Endothelial cell of umbilical vein (primary cell): ENCODE data around the gene ACAD9.

Source experiments
- EZH2 ChIP-seq: IDR thresholded peaks from 2 replicates; pipeline ENCODE4 v1.6.1; 2012; ENCODE audit warnings: borderline replicate concordance, low read depth, mild to moderate bottlenecking, moderate library complexity, low read length, inconsistent platforms; ENCODE audit not compliant: severe bottlenecking
- FOS ChIP-seq: IDR thresholded peaks from 2 replicates; pipeline ENCODE4 v1.6.1; 2011; ENCODE audit warnings: mild to moderate bottlenecking, low read length, moderate library complexity, borderline replicate concordance; ENCODE audit not compliant: insufficient read depth
- GATA2 ChIP-seq: IDR thresholded peaks from 2 replicates; pipeline ENCODE4 v1.7.0; 2011; ENCODE audit warnings: low read depth, mild to moderate bottlenecking, moderate library complexity, mixed read lengths, low read length; ENCODE audit not compliant: insufficient read length, insufficient read depth
- JUN ChIP-seq: IDR thresholded peaks from 2 replicates; pipeline ENCODE4 v1.6.1; 2011; ENCODE audit warnings: borderline replicate concordance, low read depth; ENCODE audit not compliant: insufficient read length, insufficient read depth
- MYC ChIP-seq: IDR thresholded peaks from one replicate; pipeline ENCODE4 v1.6.1; 2011; ENCODE audit warnings: mild to moderate bottlenecking, low read depth, low read length
- POLR2A ChIP-seq: IDR thresholded peaks from 2 replicates; pipeline ENCODE4 v1.6.1; 2012; ENCODE audit warnings: low read depth, mild to moderate bottlenecking, control low read depth, low read length
- TF ChIP-seq, protein P1 (sequence below), 2 donors: IDR thresholded peaks; 1 replicate in 1 of 2; 2 replicates in 1 of 2; pipeline ENCODE4 v1.5.1; 2011; ENCODE audit warnings: low read length in 2 of 2, mild to moderate bottlenecking in 2 of 2, moderate library complexity in 2 of 2, control low read depth in 1 of 2, inconsistent platforms in 1 of 2, low read depth in 1 of 2; ENCODE audit not compliant: insufficient read depth in 1 of 2; ENCODE audit errors: extremely low read depth in 1 of 2

DNA sequence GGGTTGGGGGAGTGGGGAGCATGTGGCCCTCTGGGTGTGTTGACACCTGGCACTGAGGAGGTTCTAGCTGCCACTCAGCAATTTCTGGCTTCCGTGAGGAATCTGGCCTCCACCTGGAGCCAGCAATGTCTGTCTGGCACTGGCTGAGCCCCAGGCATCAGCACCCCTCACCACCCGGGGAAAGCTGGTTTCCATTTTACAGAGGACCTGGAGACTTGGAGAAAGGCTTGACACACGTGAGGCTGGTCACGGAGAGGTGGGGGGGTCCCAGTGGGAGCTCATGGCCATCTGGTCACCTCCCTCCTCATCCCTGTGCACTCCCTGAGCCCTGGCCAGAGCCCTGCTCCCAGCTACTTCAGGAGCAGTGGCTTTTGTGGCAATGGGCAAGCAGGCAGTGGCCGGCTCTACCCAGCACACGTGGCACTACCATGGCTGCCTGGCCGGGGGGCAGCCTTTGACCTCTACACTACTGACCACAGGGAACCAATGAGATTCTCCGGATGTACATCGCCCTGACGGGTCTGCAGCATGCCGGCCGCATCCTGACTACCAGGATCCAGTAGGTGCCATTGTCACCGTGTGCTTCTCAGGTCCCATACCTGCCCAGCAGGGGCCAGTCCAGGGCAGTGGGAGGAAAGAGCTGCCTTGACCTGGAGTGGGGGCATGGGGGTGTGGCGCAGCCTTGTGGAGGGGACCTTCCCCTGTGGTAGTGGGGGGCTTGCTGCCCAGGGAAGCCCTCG, 28.5 kb downstream of the ACAD9 start:
- TF ChIP-seq, protein P1, sequence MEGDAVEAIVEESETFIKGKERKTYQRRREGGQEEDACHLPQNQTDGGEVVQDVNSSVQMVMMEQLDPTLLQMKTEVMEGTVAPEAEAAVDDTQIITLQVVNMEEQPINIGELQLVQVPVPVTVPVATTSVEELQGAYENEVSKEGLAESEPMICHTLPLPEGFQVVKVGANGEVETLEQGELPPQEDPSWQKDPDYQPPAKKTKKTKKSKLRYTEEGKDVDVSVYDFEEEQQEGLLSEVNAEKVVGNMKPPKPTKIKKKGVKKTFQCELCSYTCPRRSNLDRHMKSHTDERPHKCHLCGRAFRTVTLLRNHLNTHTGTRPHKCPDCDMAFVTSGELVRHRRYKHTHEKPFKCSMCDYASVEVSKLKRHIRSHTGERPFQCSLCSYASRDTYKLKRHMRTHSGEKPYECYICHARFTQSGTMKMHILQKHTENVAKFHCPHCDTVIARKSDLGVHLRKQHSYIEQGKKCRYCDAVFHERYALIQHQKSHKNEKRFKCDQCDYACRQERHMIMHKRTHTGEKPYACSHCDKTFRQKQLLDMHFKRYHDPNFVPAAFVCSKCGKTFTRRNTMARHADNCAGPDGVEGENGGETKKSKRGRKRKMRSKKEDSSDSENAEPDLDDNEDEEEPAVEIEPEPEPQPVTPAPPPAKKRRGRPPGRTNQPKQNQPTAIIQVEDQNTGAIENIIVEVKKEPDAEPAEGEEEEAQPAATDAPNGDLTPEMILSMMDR (IDR thresholded peaks at IDR 0.05; ENCODE audit: extremely low read depth in 1 of 2, insufficient read depth in 1 of 2, low read depth in 1 of 2, low read length in 2 of 2): no peak
- TF ChIP-seq GATA2: no peak
- no peak for TF ChIP-seq POLR2A
- TF ChIP-seq JUN: no peak
- no peak for TF ChIP-seq MYC
- TF ChIP-seq FOS: no peak
- no peak for TF ChIP-seq EZH2
